HCT116 (cell line): Measurements from ENCODE around the gene DENND11. TPM values are rescaled to one million over a fixed set of nuclear protein-coding genes. Genes with fewer than 3 reads are reported as not detected.

Experiments
- ATAC-seq: fragments of 200-7000 bp; cut with Tn5 transposase; 2 replicates; pipeline ENCODE4 v1.9.1; 2020; ENCODE audit warnings: mild to moderate bottlenecking, moderate library complexity
- BruUV-seq: library from RNA; stranded (reverse); fragments of 400-500 nt; replicated peaks from 2 replicates; lab custom pipeline; 2021; lab: Mats Ljungman, UMichigan
- CTCF ChIA-PET: fragments of 300-600 bp; sonication (Branson Sonifier 250); formaldehyde crosslinking; loops from one replicate; lab custom pipeline; 2021; ENCODE audit warnings: antibody characterized with exemption; lab: Charles Lee
- POLR2A ChIA-PET: fragments of 300-600, 350-600 bp; sonication (Branson Sonifier 250); formaldehyde crosslinking; loops from one replicate; lab custom pipeline; 2021; ENCODE audit warnings: antibody characterized with exemption; lab: Charles Lee
- RAD21 ChIA-PET, 2 experiments: fragments of 300-600 bp; sonication (Branson Sonifier 250); formaldehyde crosslinking; loops; one replicate each; lab custom pipeline; 2023; ENCODE audit warnings: low total read pairs in 2 of 2; ENCODE audit not compliant: uncharacterized antibody in 2 of 2, unreplicated experiment in 2 of 2, low non-redundant PET in 1 of 2; lab: Charles Lee
- DNase-seq: peaks from one replicate; pipeline ENCODE4 v3.0.0-alpha.2; 2010; ENCODE audit warnings: low read depth, low spot score
- H2AFZ ChIP-seq: fragments of 200-600 bp; shearing (Covaris generic), sonication (generic); 2 replicates; pipeline ENCODE4 v1.6.1; 2017; ENCODE audit warnings: low read depth, mixed run types, mixed read lengths, antibody characterized with exemption, low read length; ENCODE audit not compliant: poor library complexity, severe bottlenecking
- H3K27ac ChIP-seq: 2 replicates; pipeline ENCODE4 v1.5.1; 2012; ENCODE audit warnings: low read depth, low read length
- H3K27me3 ChIP-seq: fragments of 200-600 bp; sonication (generic); 2 replicates; pipeline ENCODE4 v1.6.1; 2016; ENCODE audit warnings: mixed run types, low read length, mixed read lengths; ENCODE audit not compliant: insufficient read depth
- H3K36me3 ChIP-seq, 2 experiments: fragments of 200-500 bp in 1 of 2; fragments of 200-600 bp in 1 of 2; sonication (Bioruptor generic) in 1 of 2; sonication (generic) in 1 of 2; 2 replicates each; pipeline versions ENCODE4 v1.5.1 to v1.6.1; 2014 to 2016; ENCODE audit warnings: low read length in 2 of 2, inconsistent platforms in 1 of 2, mixed read lengths in 1 of 2, mixed run types in 1 of 2; ENCODE audit not compliant: insufficient read depth in 2 of 2, control insufficient read depth in 1 of 2
- H3K4me1 ChIP-seq, 2 experiments: fragments of 200-600 bp in 1 of 2; sonication (generic) in 1 of 2; 2 replicates each; pipeline versions ENCODE4 v1.5.1 to v1.6.1; 2012 to 2017; ENCODE audit warnings: low read length in 2 of 2, inconsistent platforms in 1 of 2, mild to moderate bottlenecking in 1 of 2, mixed read lengths in 1 of 2, mixed run types in 1 of 2, moderate library complexity in 1 of 2; ENCODE audit not compliant: insufficient read depth in 2 of 2, control insufficient read depth in 1 of 2
- H3K4me2 ChIP-seq: fragments of 200-600 bp; sonication (generic); 2 replicates; pipeline ENCODE4 v1.6.1; 2017; ENCODE audit warnings: mixed run types, low read length, mixed read lengths
- H3K4me3 ChIP-seq, 2 experiments: fragments of 200-600 bp in 1 of 2; sonication (generic) in 1 of 2; replicated peaks in 1 of 2; 2 replicates each; pipeline ENCODE4 v1.5.1; 2011 to 2016; ENCODE audit warnings: low read length in 2 of 2, control low read depth in 1 of 2, low read depth in 1 of 2, mild to moderate bottlenecking in 1 of 2, mixed read lengths in 1 of 2, mixed run types in 1 of 2
- H3K79me2 ChIP-seq: fragments of 200-600 bp; sonication (generic); 2 replicates; pipeline ENCODE4 v1.6.1; 2017; ENCODE audit warnings: mild to moderate bottlenecking, mixed run types, low read length, moderate library complexity, mixed read lengths; ENCODE audit not compliant: insufficient read depth
- H3K9ac ChIP-seq: fragments of 200-600 bp; sonication (generic); 2 replicates; pipeline ENCODE4 v1.6.1; 2016; ENCODE audit warnings: low read length, mixed read lengths
- H3K9me2 ChIP-seq: fragments of 200-600 bp; sonication (generic), shearing (Covaris generic); 2 replicates; pipeline ENCODE4 v1.6.1; 2017; ENCODE audit warnings: mixed run types, mild to moderate bottlenecking, moderate library complexity; ENCODE audit not compliant: insufficient read depth
- H3K9me3 ChIP-seq, 2 experiments: fragments of 200-500 bp in 1 of 2; fragments of 200-600 bp in 1 of 2; sonication (Bioruptor generic) in 1 of 2; sonication (generic) in 1 of 2; 2 replicates each; pipeline ENCODE4 v1.6.1; 2014 to 2017; ENCODE audit warnings: low read length in 2 of 2, mixed read lengths in 2 of 2, inconsistent platforms in 1 of 2, low read depth in 1 of 2, mild to moderate bottlenecking in 1 of 2, mixed run types in 1 of 2, moderate library complexity in 1 of 2; ENCODE audit not compliant: control insufficient read depth in 1 of 2, insufficient read depth in 1 of 2
- H4K20me1 ChIP-seq: fragments of 200-600 bp; sonication (generic), shearing (Covaris generic); 2 replicates; pipeline ENCODE4 v1.6.1; 2017; ENCODE audit warnings: mixed run types, mild to moderate bottlenecking, moderate library complexity; ENCODE audit not compliant: insufficient read depth
- ATF3 ChIP-seq: IDR thresholded peaks from 2 replicates; pipeline ENCODE4 v1.6.1; 2012
- CBX3 ChIP-seq: IDR thresholded peaks from 2 replicates; pipeline ENCODE4 v1.6.1; 2012; ENCODE audit warnings: low read depth
- CTCF ChIP-seq, 3 experiments: fragments of 200-600 bp in 1 of 3; sonication (generic) in 1 of 3; IDR thresholded peaks in 2 of 3; conservative IDR thresholded peaks in 1 of 3; 2 replicates each; pipeline ENCODE4 v1.5.1; 2012 to 2017; ENCODE audit warnings: low read depth in 2 of 3, low read length in 2 of 3, antibody characterized with exemption in 1 of 3, borderline replicate concordance in 1 of 3, control low read depth in 1 of 3, mild to moderate bottlenecking in 1 of 3, mixed read lengths in 1 of 3, mixed run types in 1 of 3, moderate library complexity in 1 of 3; ENCODE audit not compliant: insufficient read depth in 1 of 3
- EGR1 ChIP-seq: IDR thresholded peaks from 2 replicates; pipeline ENCODE4 v1.6.1; 2012; ENCODE audit warnings: low read depth
- ELF1 ChIP-seq: IDR thresholded peaks from 2 replicates; pipeline ENCODE4 v1.6.1; 2012; ENCODE audit warnings: low read depth, borderline replicate concordance
- EZH2phosphoT487 ChIP-seq: fragments of 200-600 bp; IDR thresholded peaks from 2 replicates; pipeline ENCODE4 v1.6.1; 2018; ENCODE audit warnings: antibody characterized with exemption, borderline replicate concordance
- FOSL1 ChIP-seq: IDR thresholded peaks from 2 replicates; pipeline ENCODE4 v1.6.1; 2012; ENCODE audit warnings: low read depth
- JUND ChIP-seq: IDR thresholded peaks from 2 replicates; pipeline ENCODE4 v1.6.1; 2012
- MAX ChIP-seq: IDR thresholded peaks from 2 replicates; pipeline ENCODE4 v1.6.1; 2012
- POLR2A ChIP-seq: IDR thresholded peaks from 2 replicates; pipeline ENCODE4 v1.7.0; 2011; ENCODE audit warnings: borderline replicate concordance; ENCODE audit not compliant: insufficient read depth, insufficient read length; ENCODE audit errors: extremely low read depth
- RAD21 ChIP-seq: IDR thresholded peaks from 2 replicates; pipeline ENCODE4 v1.6.1; 2012; ENCODE audit warnings: low read depth, mild to moderate bottlenecking
- SIN3A ChIP-seq: IDR thresholded peaks from 2 replicates; pipeline ENCODE4 v1.6.1; 2012; ENCODE audit warnings: low read depth
- SP1 ChIP-seq: IDR thresholded peaks from 2 replicates; pipeline ENCODE4 v1.6.1; 2012; ENCODE audit warnings: low read depth
- SRF ChIP-seq: IDR thresholded peaks from 2 replicates; pipeline ENCODE4 v1.6.1; 2012; ENCODE audit warnings: low read depth
- YY1 ChIP-seq: IDR thresholded peaks from 2 replicates; pipeline ENCODE4 v1.6.1; 2011; ENCODE audit warnings: low read length, low read depth, moderate library complexity, mild to moderate bottlenecking; ENCODE audit not compliant: insufficient replicate concordance; ENCODE audit errors: extremely low read depth
- ZBTB33 ChIP-seq: IDR thresholded peaks from 2 replicates; pipeline ENCODE4 v1.6.1; 2011; ENCODE audit warnings: mild to moderate bottlenecking, low read length, moderate library complexity; ENCODE audit not compliant: insufficient replicate concordance; ENCODE audit errors: extremely low read depth
- ZFX ChIP-seq: fragments of 450-650 bp; IDR thresholded peaks from 2 replicates; pipeline ENCODE4 v1.6.1; 2017
- ZNF274 ChIP-seq: fragments of 200-500 bp; sonication (Bioruptor generic); IDR thresholded peaks from 2 replicates; pipeline ENCODE4 v1.6.1; 2014; ENCODE audit warnings: mild to moderate bottlenecking, low read depth, low read length, inconsistent platforms
- intact Hi-C: fragments of 100-400 bp; cut with micrococcal nuclease; formaldehyde crosslinking; loops from 2 replicates; pipeline ENCODE4 v1.10.0; 2022
- total RNA-seq: library from RNA; stranded (reverse); gene quantifications from one replicate; pipeline ENCODE4 v1.2.1, GENCODE V29; 2021; ENCODE audit not compliant: unreplicated experiment

The DENND11 gene
- total RNA-seq, 1 experiment from 2014 or later, result 23.4 TPM

GRCh38 chr7:141714571-141714970 is 12.6 kb upstream of the DENND11 start:
- Histone ChIP-seq H3K9me3 (no peaks in the 10 kb centered on the region), H3K9me2 (no peaks in the 10 kb centered on the region), H3K79me2 (no peaks in the 10 kb centered on the region), H3K27me3 (peaks cover 23% of the 10 kb centered on the region; the same call in 1 of the 2 replicates), H3K9ac (no peak overlapping the region), H3K4me2 (no peak overlapping the region), H3K27ac (no peak overlapping the region), H3K4me1 (no peaks in the 10 kb centered on the region), H2AFZ (no peak overlapping the region), H3K36me3 (no peaks in the 10 kb centered on the region), H3K4me3 (no peak overlapping the region), H4K20me1 (no peaks in the 10 kb centered on the region)
- no TSS peak for BruUV-seq
- ATAC-seq, result no peak
- RAD21 ChIA-PET, result no interaction called here
- intact Hi-C loops, result no loop called here
- CTCF ChIA-PET, result interaction anchor here (1.4 kb wide), 1 partner anchor 23 kb away, joined by 4 read pairs; the partner anchor contains the start of gene SSBP1
- no peak for TF ChIP-seq SP1
- TF ChIP-seq SRF, result no peak
- no peak for TF ChIP-seq FOSL1
- no peak for TF ChIP-seq POLR2A
- TF ChIP-seq ZFX, result no peak
- TF ChIP-seq MAX, result no peak
- no peak for TF ChIP-seq SIN3A
- TF ChIP-seq YY1, result no peak
- TF ChIP-seq ELF1, result no peak
- no peak for TF ChIP-seq ZBTB33
- TF ChIP-seq CBX3, result no peak
- no peak for TF ChIP-seq ZNF274
- no peak for TF ChIP-seq RAD21
- TF ChIP-seq EZH2phosphoT487, result no peak
- TF ChIP-seq ATF3, result no peak
- TF ChIP-seq JUND, result no peak
- no peak for TF ChIP-seq CTCF (IDR thresholded peaks at IDR 0.05 in 2 of 3, conservative IDR thresholded peaks at IDR 0.05 in 1 of 3; ENCODE audit: borderline replicate concordance in 1 of 3, insufficient read depth in 1 of 3, low read depth in 2 of 3, low read length in 2 of 3)
- TF ChIP-seq EGR1, result no peak
- no peak for DNase-seq
- POLR2A ChIA-PET, result no interaction called here
